H1 (cell line): ENCODE measurements around the gene KHDRBS1. TPM values are rescaled to one million over a fixed set of nuclear protein-coding genes. Genes with fewer than 3 reads are reported as not detected.
A peak's percentile ranks its signal among the peaks of the same experiment; 100 is the strongest.

Experiments used
- ASH2L ChIP-seq: fragments of 200-600, 300-600 bp; sonication (generic); IDR thresholded peaks from one replicate; pipeline ENCODE4 v1.7.1; 2017; ENCODE audit warnings: low read length
- CBX5 ChIP-seq: fragments of 300-800, 300-1000 bp; sonication (generic); IDR thresholded peaks from 2 replicates; pipeline ENCODE4 v1.7.1; 2016; ENCODE audit warnings: antibody characterized with exemption, low read length, low read depth
- CREB1 ChIP-seq: IDR thresholded peaks from 2 replicates; pipeline ENCODE4 v1.6.1; 2012; ENCODE audit warnings: inconsistent platforms
- CTBP2 ChIP-seq: IDR thresholded peaks from 2 replicates; pipeline ENCODE4 v1.7.0; 2011; ENCODE audit warnings: borderline replicate concordance, mild to moderate bottlenecking, moderate library complexity, mixed read lengths, low read length; ENCODE audit not compliant: insufficient read depth, insufficient read length
- EP300 ChIP-seq, 2 experiments: IDR thresholded peaks; 1 replicate in 1 of 2; 2 replicates in 1 of 2; pipeline ENCODE4 v1.6.1; 2011 to 2012; ENCODE audit warnings: low read depth in 2 of 2, low read length in 2 of 2, mild to moderate bottlenecking in 2 of 2, borderline replicate concordance in 1 of 2, inconsistent platforms in 1 of 2, moderate library complexity in 1 of 2
- GABPA ChIP-seq: IDR thresholded peaks from 2 replicates; pipeline ENCODE4 v1.6.1; 2011; ENCODE audit warnings: mild to moderate bottlenecking, low read length, moderate library complexity, borderline replicate concordance; ENCODE audit not compliant: insufficient read depth
- GTF2F1 ChIP-seq: IDR thresholded peaks from 2 replicates; pipeline ENCODE4 v1.6.1; 2012; ENCODE audit warnings: low read depth, low read length, improper control_type of control experiment, borderline replicate concordance
- KDM4A ChIP-seq: IDR thresholded peaks from one replicate; pipeline ENCODE4 v1.7.1; 2012; ENCODE audit warnings: low read depth, mild to moderate bottlenecking, moderate library complexity, low read length, inconsistent platforms; ENCODE audit not compliant: severe bottlenecking
- POLR2A ChIP-seq, 2 experiments: IDR thresholded peaks; 1 replicate in 1 of 2; 2 replicates in 1 of 2; pipeline ENCODE4 v1.6.1; 2011; ENCODE audit warnings: low read depth in 2 of 2, low read length in 2 of 2, mild to moderate bottlenecking in 2 of 2; ENCODE audit errors: control extremely low read depth in 1 of 2
- RBBP5 ChIP-seq: IDR thresholded peaks from 2 replicates; pipeline ENCODE4 v1.7.1; 2012; ENCODE audit warnings: low read depth, mild to moderate bottlenecking, inconsistent platforms, low read length, moderate library complexity, borderline replicate concordance
- SP4 ChIP-seq: IDR thresholded peaks from 2 replicates; pipeline ENCODE4 v1.6.1; 2012; ENCODE audit warnings: low read length, inconsistent platforms
- TAF1 ChIP-seq: IDR thresholded peaks from 2 replicates; pipeline ENCODE4 v1.6.1; 2011; ENCODE audit warnings: mild to moderate bottlenecking, low read depth, low read length
- TAF7 ChIP-seq: optimal IDR thresholded peaks from 2 replicates; pipeline ENCODE3; 2011; ENCODE audit warnings: low read depth, mild to moderate bottlenecking, inconsistent platforms, low read length, moderate library complexity, borderline replicate concordance
- TBP ChIP-seq: IDR thresholded peaks from 2 replicates; pipeline ENCODE4 v1.6.1; 2011; ENCODE audit warnings: low read depth, low read length, improper control_type of control experiment
- TEAD4 ChIP-seq: IDR thresholded peaks from 2 replicates; pipeline ENCODE4 v1.6.1; 2012; ENCODE audit warnings: low read depth, low read length, inconsistent platforms, mixed read lengths
- polyA plus RNA-seq, 7 experiments: library from polyadenylated mRNA; depleted of rRNA in 3 of 7; stranded (reverse) in 5 of 7; unstranded in 2 of 7; fragments of >200 nt in 5 of 7; fragments of 200-250 nt in 2 of 7; gene quantifications; 1 replicate in 5 of 7; 2 replicates in 1 of 7; 4 replicates in 1 of 7; pipeline versions ENCODE4 v1.2.1 to v1.2.3, GENCODE V29; 2011 to 2013; ENCODE audit warnings: missing spikeins in 2 of 7, mixed read lengths in 2 of 7
- total RNA-seq: library from RNA; stranded (reverse); fragmentation: NEBNext Ultra II Directional; extraction: Animal tissue kit (Norgen Biotek cat#: 25700); gene quantifications from 2 replicates; pipeline ENCODE4 v1.2.1, GENCODE V29; 2021
- TF ChIP-seq, protein P1 (sequence below): IDR thresholded peaks from 2 replicates; pipeline ENCODE4 v1.6.1; 2012; ENCODE audit warnings: inconsistent platforms
- TF ChIP-seq, protein P2 (sequence below): IDR thresholded peaks from 2 replicates; pipeline ENCODE4 v1.6.1; 2012; ENCODE audit warnings: inconsistent platforms

KHDRBS1 gene
- total and polyA plus RNA-seq, 2 of the 8 experiments (the other 6 are each of a cell fraction or from before 2014, with no cell fraction given) = 53.8 to 284 TPM

GRCh38 chr1:32072622-32073298 lies 59.1 kb downstream of the KHDRBS1 start, which contains the start of gene TMEM39B (continued):
- TF ChIP-seq ASH2L = peak; percentile 93
- TF ChIP-seq, protein P1, sequence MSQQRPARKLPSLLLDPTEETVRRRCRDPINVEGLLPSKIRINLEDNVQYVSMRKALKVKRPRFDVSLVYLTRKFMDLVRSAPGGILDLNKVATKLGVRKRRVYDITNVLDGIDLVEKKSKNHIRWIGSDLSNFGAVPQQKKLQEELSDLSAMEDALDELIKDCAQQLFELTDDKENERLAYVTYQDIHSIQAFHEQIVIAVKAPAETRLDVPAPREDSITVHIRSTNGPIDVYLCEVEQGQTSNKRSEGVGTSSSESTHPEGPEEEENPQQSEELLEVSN = 0 out of 2 replicates have a peak, but pooled peaks have one; percentile 19
- no peak for TF ChIP-seq CTBP2
- TF ChIP-seq CREB1 = peak; percentile 44; the same call in 1 of the 2 replicates
- TF ChIP-seq TAF7 = peak; percentile 86
- peak; percentile 84; the same call in 1 of the 2 replicates for TF ChIP-seq SP4
- peak; percentile 93; the same call in 1 of the 2 replicates for TF ChIP-seq RBBP5
- TF ChIP-seq TEAD4 = 0 out of 2 replicates have a peak, but pooled peaks have one; percentile 11
- TF ChIP-seq CBX5 = no peak
- 0 out of 3 replicates have a peak, but pooled peaks of 1 of the 2 experiments have one; percentile 15 for TF ChIP-seq EP300 (IDR thresholded peaks at IDR 0.05; ENCODE audit: borderline replicate concordance in 1 of 2, low read depth in 2 of 2, low read length in 2 of 2)
- peak; percentile 65 for TF ChIP-seq KDM4A
- no peak for TF ChIP-seq GABPA
- peak; percentile 75 for TF ChIP-seq TAF1
- TF ChIP-seq POLR2A (IDR thresholded peaks at IDR 0.05; ENCODE audit: control extremely low read depth in 1 of 2, low read depth in 2 of 2, low read length in 2 of 2) = peak; percentile 60 to 86; a peak in 2 of 3 replicates
- TF ChIP-seq, protein P2, sequence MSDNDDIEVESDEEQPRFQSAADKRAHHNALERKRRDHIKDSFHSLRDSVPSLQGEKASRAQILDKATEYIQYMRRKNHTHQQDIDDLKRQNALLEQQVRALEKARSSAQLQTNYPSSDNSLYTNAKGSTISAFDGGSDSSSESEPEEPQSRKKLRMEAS = peak; percentile 82
- peak; percentile 25; the same call in 1 of the 2 replicates for TF ChIP-seq GTF2F1
- peak; percentile 65; the same call in 1 of the 2 replicates for TF ChIP-seq TBP
- TF ChIP-seq, all 59 proteins: peak for 20
